H1 (cell line): Measurements from ENCODE around the gene IRAK3. TPM values are rescaled to one million over a fixed set of nuclear protein-coding genes. Genes with fewer than 3 reads are reported as not detected.

Experiments
- CTCF ChIA-PET: fragments of 300-600 bp; sonication (Branson Sonifier 250); formaldehyde crosslinking; loops from one replicate; lab custom pipeline; 2021; ENCODE audit not compliant: partially characterized antibody; lab: Charles Lee
- POLR2A ChIA-PET: fragments of 300-600 bp; sonication (Branson Sonifier 250); formaldehyde crosslinking; loops from one replicate; lab custom pipeline; 2021; ENCODE audit warnings: inconsistent platforms; ENCODE audit not compliant: partially characterized antibody; lab: Charles Lee
- DNase-seq, 2 experiments: peaks; one replicate each; pipeline versions ENCODE4 v3.0.0 to v3.0.0-alpha.2; 2010 to 2022; ENCODE audit warnings: low spot score in 2 of 2, low read depth in 1 of 2, mixed read lengths in 1 of 2
- FAIRE-seq: peaks from 2 replicates; lab custom pipeline; 2011; peaks lifted over from hg19 to GRCh38; lab: Jason Lieb, UNC
- H2AFZ ChIP-seq: 2 replicates; pipeline ENCODE4 v1.8.1; 2012; ENCODE audit warnings: low read length, inconsistent platforms
- H2AK5ac ChIP-seq: 2 replicates; pipeline ENCODE4 v1.6.1; 2013; ENCODE audit warnings: low read depth, low read length
- H2BK120ac ChIP-seq: replicated peaks from 2 replicates; pipeline ENCODE3; 2013; ENCODE audit warnings: low read depth, low read length, inconsistent platforms
- H2BK12ac ChIP-seq: 2 replicates; pipeline ENCODE4 v1.6.1; 2013; ENCODE audit warnings: low read depth, low read length
- H2BK15ac ChIP-seq: 2 replicates; pipeline ENCODE4 v1.6.1; 2013; ENCODE audit warnings: low read length
- H2BK20ac ChIP-seq: 2 replicates; pipeline ENCODE4 v1.6.1; 2013; ENCODE audit warnings: low read length
- H2BK5ac ChIP-seq: 2 replicates; pipeline ENCODE4 v1.6.1; 2013; ENCODE audit warnings: low read depth, low read length
- H3K14ac ChIP-seq: 2 replicates; pipeline ENCODE4 v1.6.1; 2013; ENCODE audit warnings: inconsistent platforms; ENCODE audit not compliant: insufficient read length
- H3K18ac ChIP-seq: 2 replicates; pipeline ENCODE4 v1.6.1; 2013; ENCODE audit warnings: low read length; ENCODE audit errors: extremely low read depth
- H3K23ac ChIP-seq: 2 replicates; pipeline ENCODE4 v1.6.1; 2013; ENCODE audit warnings: inconsistent platforms; ENCODE audit not compliant: insufficient read length
- H3K23me2 ChIP-seq: 2 replicates; pipeline ENCODE4 v1.6.1; 2013; ENCODE audit warnings: low read depth, low read length
- H3K27ac ChIP-seq: 2 replicates; pipeline ENCODE4 v1.6.1; 2011; ENCODE audit warnings: low read depth, low read length, inconsistent platforms
- H3K27me3 ChIP-seq, 4 experiments: replicated peaks in 1 of 4; 1 replicate in 1 of 4; 2 replicates in 3 of 4; pipeline versions ENCODE4 v1.6.1 to v1.8.1; 2011 to 2013; ENCODE audit warnings: low read length in 3 of 4, mild to moderate bottlenecking in 3 of 4, inconsistent platforms in 2 of 4, mixed read lengths in 2 of 4, moderate library complexity in 1 of 4; ENCODE audit not compliant: control insufficient read depth in 3 of 4, insufficient read depth in 3 of 4; ENCODE audit errors: extremely low read depth in 1 of 4
- H3K36me3 ChIP-seq, 4 experiments: 2 replicates each; pipeline versions ENCODE4 v1.6.1 to v1.8.1; 2011 to 2013; ENCODE audit warnings: mild to moderate bottlenecking in 4 of 4, low read length in 3 of 4, moderate library complexity in 2 of 4, control low read depth in 1 of 4, inconsistent platforms in 1 of 4; ENCODE audit not compliant: insufficient read depth in 4 of 4, control insufficient read depth in 2 of 4
- H3K4ac ChIP-seq: replicated peaks from 2 replicates; pipeline ENCODE3; 2013; ENCODE audit warnings: low read length, low read depth, mixed read lengths, inconsistent platforms; ENCODE audit not compliant: insufficient read length
- H3K4me1 ChIP-seq, 4 experiments: replicated peaks in 1 of 4; 1 replicate in 1 of 4; 2 replicates in 3 of 4; pipeline versions ENCODE4 v1.6.1 to v1.8.1; 2011 to 2013; ENCODE audit warnings: low read length in 3 of 4, inconsistent platforms in 2 of 4, mixed read lengths in 1 of 4; ENCODE audit not compliant: insufficient read depth in 4 of 4, control insufficient read depth in 3 of 4
- H3K4me2 ChIP-seq, 2 experiments: 2 replicates each; pipeline versions ENCODE4 v1.6.1 to v1.8.1; 2011 to 2013; ENCODE audit warnings: low read depth in 2 of 2, low read length in 2 of 2, control low read depth in 1 of 2, inconsistent platforms in 1 of 2, mild to moderate bottlenecking in 1 of 2; ENCODE audit not compliant: insufficient read depth in 1 of 2
- H3K4me3 ChIP-seq, 4 experiments: fragments of 200-600, 300-600 bp in 1 of 4; sonication (generic), shearing (Covaris generic), sonication (Bioruptor Twin) in 1 of 4; 2 replicates each; pipeline versions ENCODE4 v1.5.1 to v1.8.1; 2011 to 2016; ENCODE audit warnings: low read length in 4 of 4, low read depth in 3 of 4, control low read depth in 2 of 4, inconsistent platforms in 2 of 4, mild to moderate bottlenecking in 2 of 4, mixed read lengths in 1 of 4, moderate library complexity in 1 of 4; ENCODE audit not compliant: insufficient read depth in 2 of 4; ENCODE audit errors: extremely low read depth in 1 of 4
- H3K56ac ChIP-seq: replicated peaks from 2 replicates; pipeline ENCODE3; 2013; ENCODE audit warnings: low read depth, mild to moderate bottlenecking, mixed read lengths, low read length, inconsistent platforms; ENCODE audit not compliant: insufficient read length
- H3K79me1 ChIP-seq: 2 replicates; pipeline ENCODE4 v1.6.1; 2013; ENCODE audit warnings: low read depth, low read length, control low read depth
- H3K79me2 ChIP-seq, 2 experiments: 2 replicates each; pipeline versions ENCODE4 v1.6.1 to v1.8.1; 2012 to 2013; ENCODE audit warnings: low read length in 2 of 2, mild to moderate bottlenecking in 2 of 2, inconsistent platforms in 1 of 2; ENCODE audit not compliant: insufficient read depth in 2 of 2, control insufficient read depth in 1 of 2
- H3K9ac ChIP-seq, 4 experiments: replicated peaks in 1 of 4; 1 replicate in 1 of 4; 2 replicates in 3 of 4; pipeline versions ENCODE4 v1.6.1 to v1.8.1; 2011 to 2013; ENCODE audit warnings: low read depth in 3 of 4, low read length in 3 of 4, control low read depth in 2 of 4, mild to moderate bottlenecking in 2 of 4, moderate library complexity in 2 of 4, inconsistent platforms in 1 of 4; ENCODE audit errors: extremely low read depth in 1 of 4
- H3K9me3 ChIP-seq, 2 experiments: 2 replicates each; pipeline versions ENCODE4 v1.6.1 to v1.8.1; 2012 to 2013; ENCODE audit warnings: mild to moderate bottlenecking in 2 of 2, moderate library complexity in 2 of 2, control low read depth in 1 of 2, inconsistent platforms in 1 of 2, low read depth in 1 of 2, low read length in 1 of 2, mixed read lengths in 1 of 2; ENCODE audit not compliant: insufficient read depth in 2 of 2
- H4K20me1 ChIP-seq, 2 experiments: replicated peaks in 1 of 2; 2 replicates each; pipeline versions ENCODE3 to v1.8.1; 2011 to 2013; ENCODE audit warnings: inconsistent platforms in 2 of 2, low read length in 2 of 2, mild to moderate bottlenecking in 1 of 2; ENCODE audit not compliant: insufficient read depth in 2 of 2, control insufficient read depth in 1 of 2
- H4K5ac ChIP-seq: 2 replicates; pipeline ENCODE4 v1.6.1; 2013; ENCODE audit warnings: low read length, low read depth, mixed read lengths, inconsistent platforms; ENCODE audit not compliant: insufficient read length
- H4K8ac ChIP-seq: 2 replicates; pipeline ENCODE4 v1.8.0; 2013; ENCODE audit warnings: mild to moderate bottlenecking, moderate library complexity, low read length, inconsistent platforms; ENCODE audit not compliant: insufficient read depth; ENCODE audit errors: extremely low read depth
- H4K91ac ChIP-seq: replicated peaks from 2 replicates; pipeline ENCODE3; 2013; ENCODE audit warnings: low read length, mixed read lengths, inconsistent platforms; ENCODE audit not compliant: insufficient read length
- BACH1 ChIP-seq: IDR thresholded peaks from 2 replicates; pipeline ENCODE4 v1.6.1; 2012; ENCODE audit warnings: low read length, improper control_type of control experiment
- CBX5 ChIP-seq: fragments of 300-800, 300-1000 bp; sonication (generic); IDR thresholded peaks from 2 replicates; pipeline ENCODE4 v1.7.1; 2016; ENCODE audit warnings: antibody characterized with exemption, low read length, low read depth
- CBX8 ChIP-seq: fragments of 300-800, 300-1000 bp; sonication (generic); IDR thresholded peaks from 2 replicates; pipeline ENCODE4 v1.7.1; 2016; ENCODE audit warnings: low read depth, low read length, borderline replicate concordance
- EGR1 ChIP-seq: IDR thresholded peaks from 2 replicates; pipeline ENCODE4 v1.6.1; 2011; ENCODE audit warnings: low read depth, low read length, borderline replicate concordance
- HDAC2 ChIP-seq, 2 experiments: fragments of 300-600 bp in 1 of 2; sonication (generic) in 1 of 2; IDR thresholded peaks; 2 replicates each; pipeline ENCODE4 v1.6.1; 2011 to 2012; ENCODE audit warnings: low read depth in 2 of 2, low read length in 2 of 2, mild to moderate bottlenecking in 2 of 2, moderate library complexity in 2 of 2, borderline replicate concordance in 1 of 2, inconsistent platforms in 1 of 2
- PHF8 ChIP-seq: fragments of 200-600 bp; sonication (generic); conservative IDR thresholded peaks from 2 replicates; pipeline ENCODE4 v1.7.1; 2012; ENCODE audit warnings: low read depth, mild to moderate bottlenecking, inconsistent platforms, low read length, moderate library complexity
- POU5F1 ChIP-seq: IDR thresholded peaks from 2 replicates; pipeline ENCODE4 v1.6.1; 2011; ENCODE audit warnings: low read depth, mild to moderate bottlenecking, low read length, moderate library complexity
- RFX5 ChIP-seq: IDR thresholded peaks from 2 replicates; pipeline ENCODE4 v1.6.1; 2011; ENCODE audit warnings: low read depth, low read length, improper control_type of control experiment, borderline replicate concordance
- RXRA ChIP-seq: IDR thresholded peaks from 2 replicates; pipeline ENCODE4 v1.6.1; 2011; ENCODE audit warnings: low read depth, mild to moderate bottlenecking, low read length, moderate library complexity; ENCODE audit not compliant: insufficient read depth
- SUZ12 ChIP-seq: fragments of 200-600 bp; sonication (generic); IDR thresholded peaks from 2 replicates; pipeline ENCODE4 v1.6.1; 2012; ENCODE audit warnings: mild to moderate bottlenecking, inconsistent platforms, low read length, moderate library complexity, mixed read lengths
- WGBS, 2 experiments: shearing (Covaris generic) in 1 of 2; methylation state at CpG; one replicate each; pipeline versions ENCODE4 v1.1.6 to v1.1.7; 2013 to 2015; ENCODE audit warnings: low lambda C conversion rate in 2 of 2, mixed read lengths in 2 of 2, inconsistent platforms in 1 of 2, low coverage in 1 of 2, missing lambda C conversion rate in 1 of 2; ENCODE audit not compliant: insufficient replicate concordance in 2 of 2, insufficient coverage in 1 of 2, insufficient read length in 1 of 2; ENCODE audit errors: extremely low coverage in 1 of 2, missing lambda C conversion rate in 1 of 2; 5-methylcytosine and 5-hydroxymethylcytosine counted together
- polyA plus RNA-seq, 7 experiments: library from polyadenylated mRNA; depleted of rRNA in 3 of 7; stranded (reverse) in 5 of 7; unstranded in 2 of 7; fragments of >200 nt in 5 of 7; fragments of 200-250 nt in 2 of 7; gene quantifications; 1 replicate in 5 of 7; 2 replicates in 1 of 7; 4 replicates in 1 of 7; pipeline versions ENCODE4 v1.2.1 to v1.2.3, GENCODE V29; 2011 to 2013; ENCODE audit warnings: missing spikeins in 2 of 7, mixed read lengths in 2 of 7
- total RNA-seq: library from RNA; stranded (reverse); fragmentation: NEBNext Ultra II Directional; extraction: Animal tissue kit (Norgen Biotek cat#: 25700); gene quantifications from 2 replicates; pipeline ENCODE4 v1.2.1, GENCODE V29; 2021

Gene IRAK3
- total and polyA plus RNA-seq, 2 of the 8 experiments (the other 6 are each of a cell fraction or from before 2014, with no cell fraction given), result 0.51 to 2.2 TPM

- TF ChIP-seq POU5F1, result no peak
- TF ChIP-seq RFX5, result no peak
- no peak for TF ChIP-seq CBX8
- no peak for TF ChIP-seq BACH1
- TF ChIP-seq EGR1, result no peak
- no peak for TF ChIP-seq SUZ12
- TF ChIP-seq CBX5, result no peak
- TF ChIP-seq RXRA, result no peak
- no peak for TF ChIP-seq HDAC2 (IDR thresholded peaks at IDR 0.05; ENCODE audit: borderline replicate concordance in 1 of 2, low read depth in 2 of 2, low read length in 2 of 2)
- no peak for TF ChIP-seq PHF8
- Histone ChIP-seq H2BK20ac (no peak overlapping the region), H3K9ac (no peak overlapping the region), H3K79me2 (no peaks in the 10 kb centered on the region), H3K14ac (no peak overlapping the region), H4K91ac (no peak overlapping the region), H3K4me3 (no peak overlapping the region), H3K56ac (no peak overlapping the region), H3K4me1 (peaks cover 0 to 6% (median 0%) of the 10 kb centered on the region in 4 experiments; a peak in 1 of 7 replicates), H2BK12ac (no peak overlapping the region), H3K27me3 (peaks cover 0 to 1% (median 0%) of the 10 kb centered on the region in 4 experiments; a peak in 1 of 7 replicates), H3K18ac (no peak overlapping the region), H2AFZ (no peak overlapping the region), H3K79me1 (no peaks in the 10 kb centered on the region), H3K23me2 (no peaks in the 10 kb centered on the region), H2BK15ac (no peak overlapping the region), H3K9me3 (no peaks in the 10 kb centered on the region), H4K5ac (no peak overlapping the region), H3K27ac (no peak overlapping the region), H2AK5ac (no peak overlapping the region), H3K4ac (no peak overlapping the region), H2BK5ac (no peak overlapping the region), H2BK120ac (no peak overlapping the region), H3K4me2 (no peak overlapping the region), H4K8ac (no peak overlapping the region), H3K23ac (no peak overlapping the region), H4K20me1 (no peaks in the 10 kb centered on the region), H3K36me3 (no peaks in the 10 kb centered on the region)
- WGBS, 2 experiments, result 93% methylated on average over 1 of the region's 1 CpG; no CpG with 5 or more reads in 1 of the 2 experiments
- POLR2A ChIA-PET, result no interaction called here
- DNase-seq (no peak), FAIRE-seq (no peak)
- CTCF ChIA-PET, result interaction anchor here (0.7 to 1.6 kb wide), 3 partner anchors 26 to 1197 kb away, joined by 3 to 6 read pairs (median 3); no protein-coding TSS in a partner anchor
Observed at GRCh38 chr12:66244446-66244845, 55.4 kb downstream of the IRAK3 start.
